ENCODE measurements around the gene PRADC1.

Gene PRADC1

GRCh38 chr2:73252238-73253027, 19.4 kb upstream of the PRADC1 start:
- Histone ChIP-seq H3K79me2 (ENCODE audit: control insufficient read depth, insufficient read depth, low read length, unreplicated experiment) (no peaks in the 10 kb centered on the region), H3K4me3 (ENCODE audit: low read depth, low read length) (no peak overlapping the region), H3K36me3 (ENCODE audit: insufficient read depth, low read length) (peaks cover 32% of the 10 kb centered on the region), H2AFZ (ENCODE audit: low read length, unreplicated experiment) (no peak overlapping the region), H3K4me1 (ENCODE audit: control insufficient read depth, insufficient read depth, low read length, unreplicated experiment) (no peaks in the 10 kb centered on the region), H3K27ac (ENCODE audit: low read depth, low read length) (no peak overlapping the region), H3K27me3 (ENCODE audit: insufficient read depth, low read length) (no peaks in the 10 kb centered on the region)

DNA sequence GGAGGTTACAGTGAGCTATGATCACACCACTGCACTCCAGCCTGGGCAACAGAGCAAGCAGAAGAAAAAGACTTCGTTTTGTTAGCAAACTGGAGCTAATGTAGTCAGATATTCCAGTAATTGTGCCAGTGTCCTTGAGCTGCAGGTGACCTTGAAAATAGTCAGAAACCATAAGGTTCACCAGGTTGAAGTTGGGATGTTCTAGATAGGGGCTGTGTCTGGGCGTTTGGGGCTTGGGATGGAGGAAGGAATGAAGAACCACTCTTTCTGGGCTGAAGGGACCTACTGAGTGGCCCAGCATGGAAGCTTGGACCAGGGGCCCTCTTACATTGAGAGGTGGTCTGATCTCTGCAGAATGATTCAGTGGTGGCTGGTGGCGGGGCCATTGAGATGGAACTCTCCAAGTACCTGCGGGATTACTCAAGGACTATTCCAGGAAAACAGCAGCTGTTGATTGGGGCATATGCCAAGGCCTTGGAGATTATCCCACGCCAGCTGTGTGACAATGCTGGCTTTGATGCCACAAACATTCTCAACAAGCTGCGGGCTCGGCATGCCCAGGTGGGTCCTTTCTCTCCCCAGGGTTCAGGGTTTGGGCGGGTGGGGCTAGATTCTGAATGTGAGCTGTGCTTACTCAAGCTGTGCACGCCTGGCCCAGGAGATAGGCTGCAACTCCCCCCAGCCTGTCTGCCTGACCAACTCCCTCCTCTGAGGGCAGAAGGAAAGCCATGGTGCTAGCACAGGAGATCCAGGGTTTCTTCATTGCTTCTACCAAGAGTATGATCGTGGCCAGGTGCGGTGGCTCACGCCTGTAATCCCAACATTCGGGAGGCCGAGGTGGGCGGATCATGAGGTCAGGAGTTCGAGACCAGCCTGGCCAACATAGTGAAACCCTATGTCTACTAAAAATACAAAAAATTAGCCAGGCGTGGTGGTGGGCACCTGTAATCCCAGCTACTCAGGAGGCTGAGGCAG, 18.1 kb upstream of the PRADC1 start:
- Histone ChIP-seq H3K27me3 (ENCODE audit: insufficient read depth, low read length) (no peaks in the 10 kb centered on the region), H3K4me1 (ENCODE audit: control insufficient read depth, insufficient read depth, low read length, unreplicated experiment) (no peaks in the 10 kb centered on the region), H3K79me2 (ENCODE audit: control insufficient read depth, insufficient read depth, low read length, unreplicated experiment) (peaks cover 4% of the 10 kb centered on the region), H3K27ac (ENCODE audit: low read depth, low read length) (no peak overlapping the region), H2AFZ (ENCODE audit: low read length, unreplicated experiment) (no peak overlapping the region), H3K4me3 (ENCODE audit: low read depth, low read length) (no peak overlapping the region), H3K36me3 (ENCODE audit: insufficient read depth, low read length) (peaks cover 32% of the 10 kb centered on the region)

DNA sequence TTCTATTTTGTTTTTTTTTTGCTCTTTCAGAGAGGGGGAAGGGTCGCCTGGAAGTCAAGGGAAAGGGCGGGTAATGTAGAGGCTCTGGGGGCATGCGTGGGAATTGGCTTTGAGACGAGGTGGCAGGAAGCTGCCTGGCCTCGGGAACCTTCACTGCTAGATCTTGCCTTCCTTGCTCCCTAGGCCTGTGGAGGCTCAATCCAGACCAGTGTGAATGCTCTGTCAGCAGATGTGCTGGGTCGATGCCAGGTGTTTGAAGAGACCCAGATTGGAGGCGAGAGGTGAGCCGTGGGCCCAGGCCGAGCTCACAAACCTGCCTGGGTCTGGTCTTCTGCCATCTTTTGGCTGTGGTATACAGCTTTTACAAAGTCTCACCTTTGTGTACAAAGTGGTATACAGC, 16.6 kb upstream of the PRADC1 start:
- Histone ChIP-seq H2AFZ (ENCODE audit: low read length, unreplicated experiment) (no peak overlapping the region), H3K27ac (ENCODE audit: low read depth, low read length) (no peak overlapping the region), H3K36me3 (ENCODE audit: insufficient read depth, low read length) (peaks cover 37% of the 10 kb centered on the region), H3K4me3 (ENCODE audit: low read depth, low read length) (no peak overlapping the region), H3K27me3 (ENCODE audit: insufficient read depth, low read length) (no peaks in the 10 kb centered on the region), H3K79me2 (ENCODE audit: control insufficient read depth, insufficient read depth, low read length, unreplicated experiment) (peaks cover 10% of the 10 kb centered on the region), H3K4me1 (ENCODE audit: control insufficient read depth, insufficient read depth, low read length, unreplicated experiment) (no peaks in the 10 kb centered on the region)

- no peaks in the 10 kb centered on the region for H3K4me1 ChIP-seq (ENCODE audit: control insufficient read depth, insufficient read depth, low read length, unreplicated experiment)
- no peaks in the 10 kb centered on the region for H3K27me3 ChIP-seq (ENCODE audit: insufficient read depth, low read length)
- no peak overlapping the region for H2AFZ ChIP-seq (ENCODE audit: low read length, unreplicated experiment)
- H3K4me3 ChIP-seq (ENCODE audit: low read depth, low read length), result no peak overlapping the region
- peaks cover 30% of the 10 kb centered on the region for H3K79me2 ChIP-seq (ENCODE audit: control insufficient read depth, insufficient read depth, low read length, unreplicated experiment)
- no peak overlapping the region for H3K27ac ChIP-seq (ENCODE audit: low read depth, low read length)
- H3K36me3 ChIP-seq (ENCODE audit: insufficient read depth, low read length), result peaks cover 45% of the 10 kb centered on the region
These were observed 13.8 kb upstream of the PRADC1 start for GRCh38 chr2:73246850-73247249.

DNA sequence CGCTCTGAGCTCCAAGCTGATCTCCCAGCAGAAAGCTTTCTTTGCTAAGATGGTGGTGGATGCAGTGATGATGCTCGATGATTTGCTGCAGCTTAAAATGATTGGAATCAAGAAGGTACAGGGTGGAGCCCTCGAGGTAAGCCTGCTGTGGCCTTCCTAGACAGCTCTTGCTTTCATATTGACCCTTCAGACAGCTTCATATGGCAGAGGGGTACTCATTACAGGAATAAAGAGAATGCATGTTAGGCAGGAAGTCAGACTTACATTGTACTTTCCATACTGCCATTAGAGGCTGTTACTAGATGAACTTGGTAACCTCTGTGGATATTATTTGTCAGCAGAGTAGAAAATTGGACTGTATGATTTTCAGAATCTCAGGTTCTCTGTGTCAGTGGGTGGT, 11.5 kb upstream of the PRADC1 start:
- Histone ChIP-seq H3K27ac (ENCODE audit: low read depth, low read length) (no peak overlapping the region), H2AFZ (ENCODE audit: low read length, unreplicated experiment) (no peak overlapping the region), H3K27me3 (ENCODE audit: insufficient read depth, low read length) (no peaks in the 10 kb centered on the region), H3K4me1 (ENCODE audit: control insufficient read depth, insufficient read depth, low read length, unreplicated experiment) (peaks cover 8% of the 10 kb centered on the region), H3K36me3 (ENCODE audit: insufficient read depth, low read length) (peaks cover 43% of the 10 kb centered on the region), H3K4me3 (ENCODE audit: low read depth, low read length) (no peak overlapping the region), H3K79me2 (ENCODE audit: control insufficient read depth, insufficient read depth, low read length, unreplicated experiment) (peaks cover 49% of the 10 kb centered on the region)

DNA sequence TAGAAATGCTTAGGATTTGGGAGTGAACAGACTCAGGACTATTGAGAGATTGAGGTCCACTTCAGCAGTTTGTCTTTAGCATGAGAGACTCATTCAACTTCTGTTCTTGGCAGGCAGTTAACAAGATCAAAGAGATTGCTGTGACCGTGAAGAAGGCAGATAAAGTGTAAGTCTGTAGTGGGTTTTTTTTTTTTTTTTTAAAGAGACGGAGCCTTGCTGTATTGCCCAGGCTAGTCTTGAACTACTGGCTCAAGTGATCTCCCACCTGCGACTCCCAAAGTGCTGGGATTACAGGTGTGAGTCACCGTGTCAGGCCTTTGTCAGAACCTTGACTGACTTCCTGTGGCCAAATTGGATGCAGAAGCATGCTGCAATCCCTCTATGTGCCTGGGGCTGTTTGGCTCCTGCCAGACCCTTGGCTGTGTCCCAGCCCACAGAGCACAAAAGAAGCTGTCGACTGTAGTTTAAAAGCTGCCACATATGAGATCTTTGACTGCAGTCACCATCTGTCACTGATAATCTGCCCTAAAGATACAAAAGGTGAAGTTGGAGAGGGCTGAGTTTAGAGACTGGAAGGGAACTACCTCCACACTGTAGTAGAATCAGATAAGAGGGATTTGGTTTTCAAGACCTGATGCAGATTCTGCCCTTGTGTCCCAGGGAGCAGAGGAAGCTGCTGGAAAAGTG, 11.0 kb upstream of the PRADC1 start:
- no peaks in the 10 kb centered on the region for H3K27me3 ChIP-seq (ENCODE audit: insufficient read depth, low read length)
- H3K79me2 ChIP-seq (ENCODE audit: control insufficient read depth, insufficient read depth, low read length, unreplicated experiment), result peaks cover 54% of the 10 kb centered on the region
- no peak overlapping the region for H3K4me3 ChIP-seq (ENCODE audit: low read depth, low read length)
- H2AFZ ChIP-seq (ENCODE audit: low read length, unreplicated experiment), result no peak overlapping the region
- H3K27ac ChIP-seq (ENCODE audit: low read depth, low read length), result no peak overlapping the region
- H3K4me1 ChIP-seq (ENCODE audit: control insufficient read depth, insufficient read depth, low read length, unreplicated experiment), result peaks cover 14% of the 10 kb centered on the region
- H3K36me3 ChIP-seq (ENCODE audit: insufficient read depth, low read length), result peaks cover 39% of the 10 kb centered on the region

DNA sequence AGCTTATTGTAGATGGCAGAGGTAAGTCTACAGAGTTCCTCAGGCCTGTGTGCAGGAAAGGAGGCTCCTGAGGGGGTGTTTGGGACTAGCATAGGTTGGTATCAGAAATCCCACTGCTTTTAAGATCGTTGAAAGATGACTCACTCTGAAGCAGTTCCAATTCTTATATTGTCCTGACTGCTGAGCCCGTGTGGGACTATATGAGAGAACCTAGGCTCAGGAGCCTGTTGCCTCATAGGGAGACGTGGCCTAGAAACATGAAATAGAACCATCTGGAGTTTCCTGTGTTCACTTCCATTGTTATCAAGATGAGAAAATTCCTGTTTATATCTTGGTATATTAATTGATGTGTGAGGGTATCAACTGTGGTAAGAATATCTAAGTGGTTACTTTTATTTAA, 6.7 kb upstream of the PRADC1 start:
- Histone ChIP-seq H3K27ac (ENCODE audit: low read depth, low read length) (peak overlapping the region; percentile 54), H3K4me1 (ENCODE audit: control insufficient read depth, insufficient read depth, low read length, unreplicated experiment) (peaks cover 40% of the 10 kb centered on the region), H3K79me2 (ENCODE audit: control insufficient read depth, insufficient read depth, low read length, unreplicated experiment) (peaks cover 88% of the 10 kb centered on the region), H3K4me3 (ENCODE audit: low read depth, low read length) (peak overlapping the region; percentile 13; the same call in 1 of the 2 replicates), H2AFZ (ENCODE audit: low read length, unreplicated experiment) (no peak overlapping the region), H3K27me3 (ENCODE audit: insufficient read depth, low read length) (no peaks in the 10 kb centered on the region), H3K36me3 (ENCODE audit: insufficient read depth, low read length) (peaks cover 25% of the 10 kb centered on the region)

DNA sequence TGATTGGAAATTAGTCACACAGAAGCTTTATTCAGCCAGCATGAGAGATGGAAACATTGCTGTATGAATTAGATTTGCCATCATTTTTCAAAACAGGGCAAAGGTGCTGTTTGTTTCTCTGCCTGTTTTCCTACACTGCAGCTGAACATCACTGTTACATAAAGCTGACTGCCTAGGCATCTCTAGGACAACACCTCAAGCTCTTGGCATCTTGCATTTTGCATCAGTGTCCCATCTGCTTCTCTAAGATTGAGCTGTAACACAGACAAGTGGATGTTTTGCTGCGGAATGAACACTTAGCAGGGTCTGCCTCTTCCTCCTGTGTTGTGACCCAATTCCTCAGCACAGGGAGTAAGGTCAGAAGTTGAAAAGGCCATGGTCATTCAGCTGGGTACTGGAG, 5.9 kb upstream of the PRADC1 start:
- H3K4me1 ChIP-seq (ENCODE audit: control insufficient read depth, insufficient read depth, low read length, unreplicated experiment), result peaks cover 40% of the 10 kb centered on the region
- peaks cover 87% of the 10 kb centered on the region for H3K79me2 ChIP-seq (ENCODE audit: control insufficient read depth, insufficient read depth, low read length, unreplicated experiment)
- H3K27me3 ChIP-seq (ENCODE audit: insufficient read depth, low read length), result no peaks in the 10 kb centered on the region
- H3K27ac ChIP-seq (ENCODE audit: low read depth, low read length), result no peak overlapping the region
- H3K4me3 ChIP-seq (ENCODE audit: low read depth, low read length), result no peak overlapping the region
- no peak overlapping the region for H2AFZ ChIP-seq (ENCODE audit: low read length, unreplicated experiment)
- peaks cover 25% of the 10 kb centered on the region for H3K36me3 ChIP-seq (ENCODE audit: insufficient read depth, low read length)

DNA sequence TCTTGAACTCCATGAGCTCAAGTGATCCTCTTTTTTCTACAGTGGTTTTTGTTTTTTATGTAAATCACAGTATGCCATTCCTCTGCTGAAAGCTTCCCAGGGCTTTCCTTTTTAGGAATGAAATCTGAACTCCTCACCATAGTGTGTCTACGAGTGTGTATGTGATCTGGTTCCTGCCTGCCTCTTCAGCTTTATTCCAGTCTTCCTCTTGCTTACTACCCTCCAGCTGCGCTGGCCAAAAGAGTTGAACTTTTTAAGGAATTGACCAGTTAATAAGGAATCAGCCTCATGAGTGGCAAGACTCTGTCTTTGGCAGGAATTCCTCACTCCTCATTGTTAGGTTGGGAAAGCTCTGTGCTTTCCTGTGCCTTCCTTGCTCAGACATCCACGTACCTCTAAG, 5.1 kb upstream of the PRADC1 start:
- peaks cover 82% of the 10 kb centered on the region for H3K79me2 ChIP-seq (ENCODE audit: control insufficient read depth, insufficient read depth, low read length, unreplicated experiment)
- H3K36me3 ChIP-seq (ENCODE audit: insufficient read depth, low read length), result peaks cover 19% of the 10 kb centered on the region
- no peak overlapping the region for H3K4me3 ChIP-seq (ENCODE audit: low read depth, low read length)
- no peaks in the 10 kb centered on the region for H3K27me3 ChIP-seq (ENCODE audit: insufficient read depth, low read length)
- peaks cover 40% of the 10 kb centered on the region for H3K4me1 ChIP-seq (ENCODE audit: control insufficient read depth, insufficient read depth, low read length, unreplicated experiment)
- H2AFZ ChIP-seq (ENCODE audit: low read length, unreplicated experiment), result no peak overlapping the region
- H3K27ac ChIP-seq (ENCODE audit: low read depth, low read length), result peak overlapping the region; percentile 17; the same call in 1 of the 2 replicates

- Histone ChIP-seq H3K4me1 (ENCODE audit: control insufficient read depth, insufficient read depth, low read length, unreplicated experiment) (peaks cover 40% of the 10 kb centered on the region), H3K27ac (ENCODE audit: low read depth, low read length) (no peak overlapping the region), H3K4me3 (ENCODE audit: low read depth, low read length) (no peak overlapping the region), H3K27me3 (ENCODE audit: insufficient read depth, low read length) (no peaks in the 10 kb centered on the region), H2AFZ (ENCODE audit: low read length, unreplicated experiment) (no peak overlapping the region), H3K36me3 (ENCODE audit: insufficient read depth, low read length) (peaks cover 12% of the 10 kb centered on the region), H3K79me2 (ENCODE audit: control insufficient read depth, insufficient read depth, low read length, unreplicated experiment) (peaks cover 74% of the 10 kb centered on the region)
These were observed 4.1 kb upstream of the PRADC1 start for GRCh38 chr2:73237168-73237567.
